Measurements from ENCODE around the gene ASS1. TPM values are rescaled to one million over a fixed set of nuclear protein-coding genes. Genes with fewer than 3 reads are reported as not detected.

The ASS1 gene
- total RNA-seq, 1 donor from 2014 or later: 96.0 TPM

GRCh38 chr9:130465383-130466096 is 20.8 kb downstream of the ASS1 start:
- DNase-seq (no peak), ATAC-seq (no peak)

GRCh38 chr9:130466537-130467217 is 21.9 kb downstream of the ASS1 start:
- intact Hi-C loops (cut with DNase I): no loop called here
- Histone ChIP-seq H3K4me1 (no peaks in the 10 kb centered on the region), H3K4me3 (no peak overlapping the region), H3K27ac (no peak overlapping the region), H3K27me3 (no peaks in the 10 kb centered on the region), H3K36me3 (peaks cover 12% of the 10 kb centered on the region), H3K9me3 (no peaks in the 10 kb centered on the region)
- DNase-seq: no peak
- no peak for TF ChIP-seq CTCF (IDR thresholded peaks at IDR 0.05)
- ATAC-seq: no peak

More at GRCh38 chr9:130465383-130466096, 20.8 kb downstream of the ASS1 start:
- Histone ChIP-seq H3K4me3 (no peak overlapping the region), H3K27ac (no peak overlapping the region), H3K9me3 (no peaks in the 10 kb centered on the region), H3K4me1 (no peaks in the 10 kb centered on the region), H3K36me3 (peaks cover 12% of the 10 kb centered on the region), H3K27me3 (no peaks in the 10 kb centered on the region)
- intact Hi-C loops (cut with DNase I): no loop called here
- no peak for TF ChIP-seq CTCF (IDR thresholded peaks at IDR 0.05)

- ATAC-seq (no peak), DNase-seq (no peak)
- no peak for TF ChIP-seq CTCF (IDR thresholded peaks at IDR 0.05)
- no peak overlapping the region for H3K4me3 ChIP-seq
- peaks cover 12% of the 10 kb centered on the region for H3K36me3 ChIP-seq
- no peak overlapping the region for H3K27ac ChIP-seq
- H3K27me3 ChIP-seq: no peaks in the 10 kb centered on the region
- intact Hi-C loops (cut with DNase I): no loop called here
- H3K9me3 ChIP-seq: no peaks in the 10 kb centered on the region
- H3K4me1 ChIP-seq: no peaks in the 10 kb centered on the region
These were observed 22.6 kb downstream of the ASS1 start for GRCh38 chr9:130467316-130467715.

- Histone ChIP-seq H3K9me3 (no peaks in the 10 kb centered on the region), H3K4me3 (no peak overlapping the region), H3K27ac (no peak overlapping the region), H3K4me1 (no peaks in the 10 kb centered on the region), H3K36me3 (peaks cover 12% of the 10 kb centered on the region), H3K27me3 (no peaks in the 10 kb centered on the region)
- TF ChIP-seq CTCF (IDR thresholded peaks at IDR 0.05): no peak
- ATAC-seq (no peak), DNase-seq (no peak)
- intact Hi-C loops (cut with DNase I): no loop called here
These were observed 23.8 kb downstream of the ASS1 start for GRCh38 chr9:130468566-130468965.

- peaks cover 6% of the 10 kb centered on the region for H3K36me3 ChIP-seq
- no peak overlapping the region for H3K27ac ChIP-seq
- H3K4me1 ChIP-seq: no peaks in the 10 kb centered on the region
- ATAC-seq: no peak
- H3K27me3 ChIP-seq: no peaks in the 10 kb centered on the region
- no peaks in the 10 kb centered on the region for H3K9me3 ChIP-seq
- no peak for TF ChIP-seq CTCF (IDR thresholded peaks at IDR 0.05)
- H3K4me3 ChIP-seq: no peak overlapping the region
- intact Hi-C loops (cut with DNase I): no loop called here
- no peak for DNase-seq
These were observed 25.5 kb downstream of the ASS1 start for GRCh38 chr9:130470269-130470668.
